ENCODE data around the gene NCEH1. TPM values are rescaled to one million over a fixed set of nuclear protein-coding genes. Genes with fewer than 3 reads are reported as not detected.
A peak's percentile ranks its signal among the peaks of the same experiment; 100 is the strongest.

Gene NCEH1
- total and polyA plus RNA-seq, 10 of the 15 experiments (the other 5 are each of a cell fraction or from before 2014, with no cell fraction given): 1.8 to 8.1 (median 4.5) TPM

DNA sequence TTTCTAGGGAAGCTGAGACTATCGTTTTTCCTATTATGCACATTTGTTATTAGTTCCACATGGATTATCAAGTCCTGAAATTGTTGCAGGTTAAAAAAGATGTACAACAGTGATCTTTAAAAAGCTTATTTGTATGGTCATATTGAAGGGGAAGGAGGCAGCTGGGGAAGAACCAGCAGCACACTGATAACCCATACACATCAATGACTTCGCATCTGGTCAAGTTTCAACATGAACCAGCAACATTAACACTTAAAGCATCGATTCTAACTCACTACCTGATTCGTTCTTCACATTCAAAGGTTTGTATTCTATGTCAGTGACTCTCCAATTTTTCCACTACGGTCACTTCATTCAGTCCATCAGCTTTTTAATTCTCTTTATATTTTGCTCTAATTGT is 56.4 kb downstream of the NCEH1 start:
- no TSS peak for BruUV-seq (replicated peaks)
- FAIRE-seq: peak; percentile 61
- H3K4me3 ChIP-seq: no peak overlapping the region
- ATAC-seq: no peak
- no peak overlapping the region for H2AFZ ChIP-seq (ENCODE audit: control insufficient read depth, low read depth, low read length)
- intact Hi-C loops (cut with micrococcal nuclease; ENCODE audit: unreplicated experiment) (no loop called here), in situ Hi-C loops (cut with MboI) (loop anchor here (25.0 kb wide), 1 partner anchor 317 kb away; no protein-coding TSS in a partner anchor)
- H3K4me1 ChIP-seq (ENCODE audit: control insufficient read depth, insufficient read depth, low read length): no peaks in the 10 kb centered on the region
- ChIA-PET RAD21 (ENCODE audit: unreplicated experiment) (no interaction called here), CTCF (interaction anchor here (0.9 to 1.6 kb wide), 5 partner anchors 13 to 193 kb away, joined by 3 to 5 read pairs (median 3); partner anchors contain the start of gene NCEH1), POLR2A (no interaction called here), SMC1A (ENCODE audit: uncharacterized antibody, unreplicated experiment) (interaction anchor here (0.8 to 1.2 kb wide), 3 partner anchors 10 to 59 kb away, joined by 3 to 4 read pairs (median 3); no protein-coding TSS in a partner anchor)
- no peaks in the 10 kb centered on the region for H3K9me3 ChIP-seq (replicated peaks; ENCODE audit: control insufficient read depth, insufficient read depth, low read length)
- no peak overlapping the region for H3K4me2 ChIP-seq (ENCODE audit: control insufficient read depth, insufficient read depth)
- no peak for DNase-seq (ENCODE audit: low read depth, low spot score)
- TF ChIP-seq POLR2A (IDR thresholded peaks at IDR 0.05; ENCODE audit: low read depth, low read length): no peak
- TF ChIP-seq KAT2A (conservative IDR thresholded peaks at IDR 0.05; ENCODE audit: control insufficient read depth, low read depth, low read length): no peak
- no peak for TF ChIP-seq NFXL1 (IDR thresholded peaks at IDR 0.05; ENCODE audit: borderline replicate concordance)
- no peak for TF ChIP-seq NFIC (IDR thresholded peaks at IDR 0.05; ENCODE audit: low read depth, low read length)
- TF ChIP-seq ZZZ3 (IDR thresholded peaks at IDR 0.05; ENCODE audit: control insufficient read depth, insufficient read length, low read depth): no peak
- TF ChIP-seq MXI1 (IDR thresholded peaks at IDR 0.05; ENCODE audit: low read depth, low read length): no peak
- TF ChIP-seq, protein P1, sequence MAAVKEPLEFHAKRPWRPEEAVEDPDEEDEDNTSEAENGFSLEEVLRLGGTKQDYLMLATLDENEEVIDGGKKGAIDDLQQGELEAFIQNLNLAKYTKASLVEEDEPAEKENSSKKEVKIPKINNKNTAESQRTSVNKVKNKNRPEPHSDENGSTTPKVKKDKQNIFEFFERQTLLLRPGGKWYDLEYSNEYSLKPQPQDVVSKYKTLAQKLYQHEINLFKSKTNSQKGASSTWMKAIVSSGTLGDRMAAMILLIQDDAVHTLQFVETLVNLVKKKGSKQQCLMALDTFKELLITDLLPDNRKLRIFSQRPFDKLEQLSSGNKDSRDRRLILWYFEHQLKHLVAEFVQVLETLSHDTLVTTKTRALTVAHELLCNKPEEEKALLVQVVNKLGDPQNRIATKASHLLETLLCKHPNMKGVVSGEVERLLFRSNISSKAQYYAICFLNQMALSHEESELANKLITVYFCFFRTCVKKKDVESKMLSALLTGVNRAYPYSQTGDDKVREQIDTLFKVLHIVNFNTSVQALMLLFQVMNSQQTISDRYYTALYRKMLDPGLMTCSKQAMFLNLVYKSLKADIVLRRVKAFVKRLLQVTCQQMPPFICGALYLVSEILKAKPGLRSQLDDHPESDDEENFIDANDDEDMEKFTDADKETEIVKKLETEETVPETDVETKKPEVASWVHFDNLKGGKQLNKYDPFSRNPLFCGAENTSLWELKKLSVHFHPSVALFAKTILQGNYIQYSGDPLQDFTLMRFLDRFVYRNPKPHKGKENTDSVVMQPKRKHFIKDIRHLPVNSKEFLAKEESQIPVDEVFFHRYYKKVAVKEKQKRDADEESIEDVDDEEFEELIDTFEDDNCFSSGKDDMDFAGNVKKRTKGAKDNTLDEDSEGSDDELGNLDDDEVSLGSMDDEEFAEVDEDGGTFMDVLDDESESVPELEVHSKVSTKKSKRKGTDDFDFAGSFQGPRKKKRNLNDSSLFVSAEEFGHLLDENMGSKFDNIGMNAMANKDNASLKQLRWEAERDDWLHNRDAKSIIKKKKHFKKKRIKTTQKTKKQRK (IDR thresholded peaks at IDR 0.05; ENCODE audit: low read depth, low read length): no peak
- H3K27me3 ChIP-seq (replicated peaks in 1 of 2; ENCODE audit: control insufficient read depth in 2 of 2, insufficient read depth in 2 of 2, low read length in 1 of 2): no peaks in the 10 kb centered on the region
- no peaks in the 10 kb centered on the region for H3K36me3 ChIP-seq (ENCODE audit: control insufficient read depth in 2 of 2, insufficient read depth in 2 of 2, low read length in 1 of 2)
- WGBS (ENCODE audit: insufficient coverage, insufficient replicate concordance, low lambda C conversion rate, missing lambda C conversion rate): 44% methylated on average over 5 of the region's 5 CpGs
- H3K9ac ChIP-seq (ENCODE audit: control insufficient read depth, insufficient read depth, low read length): no peak overlapping the region
- no peaks in the 10 kb centered on the region for H3K79me2 ChIP-seq (ENCODE audit: control insufficient read depth, insufficient read depth, low read length)
- H3K27ac ChIP-seq (ENCODE audit: control insufficient read depth, insufficient read depth): no peak overlapping the region
- no peaks in the 10 kb centered on the region for H4K20me1 ChIP-seq (ENCODE audit: control insufficient read depth, insufficient read depth)
